ENCODE results near the gene CCT5.
A peak's percentile ranks its signal among the peaks of the same experiment; 100 is the strongest.

CCT5 gene

DNA sequence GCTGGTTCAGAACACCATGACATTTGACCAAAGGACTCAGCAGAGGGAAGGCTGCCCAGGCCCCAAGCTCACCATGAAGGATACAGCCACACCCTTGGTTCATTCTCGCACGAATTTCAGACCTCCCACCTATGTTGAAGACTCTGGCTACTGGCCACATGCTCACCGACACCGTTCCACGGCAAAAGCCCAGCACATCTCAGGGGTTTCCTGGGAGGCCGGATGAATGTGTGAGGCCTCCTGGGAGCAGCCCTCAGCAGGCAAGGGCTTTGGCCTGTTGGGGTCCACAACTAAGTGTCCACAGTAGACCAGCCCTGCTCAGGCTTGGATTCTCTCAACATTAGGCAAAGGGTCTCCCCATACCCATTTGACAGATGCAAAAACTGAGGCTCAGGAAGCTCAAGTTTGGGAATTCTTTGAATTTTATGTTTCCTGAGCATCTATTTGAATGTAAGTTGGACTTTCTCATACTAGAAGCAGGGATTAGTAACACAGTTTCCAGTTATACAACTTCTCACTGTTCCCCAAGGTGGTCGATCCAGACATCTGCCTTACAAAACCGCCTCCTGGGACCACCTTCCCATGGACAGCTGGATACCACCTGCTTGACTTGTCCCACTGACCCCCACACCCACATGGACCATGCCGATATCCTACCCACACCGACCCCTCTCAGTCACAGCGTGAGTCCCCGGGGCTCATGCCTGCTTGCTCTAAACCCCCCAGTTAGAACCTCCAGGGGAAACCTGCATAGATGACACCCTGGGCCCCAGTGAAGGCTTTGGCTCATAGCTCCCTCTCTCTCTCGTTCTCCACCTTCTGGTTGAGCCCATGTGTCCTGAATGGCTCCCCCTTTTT lies 27.9 kb downstream of the CCT5 start:
- Histone ChIP-seq H3K27ac (ENCODE audit: poor library complexity, severe bottlenecking) (no peak overlapping the region), H3K4me1 (ENCODE audit: insufficient read depth, poor library complexity, severe bottlenecking) (peaks cover 5% of the 10 kb centered on the region), H3K4me3 (ENCODE audit: severe bottlenecking) (no peak overlapping the region), H3K27me3 (ENCODE audit: insufficient read depth, poor library complexity, severe bottlenecking) (no peaks in the 10 kb centered on the region), H3K36me3 (ENCODE audit: low read depth) (no peaks in the 10 kb centered on the region), H3K9me3 (ENCODE audit: severe bottlenecking) (no peaks in the 10 kb centered on the region)
- ATAC-seq (ENCODE audit: low read depth) (no peak), DNase-seq (ENCODE audit: low spot score) (peak; percentile 54)
- TF ChIP-seq, protein P1, sequence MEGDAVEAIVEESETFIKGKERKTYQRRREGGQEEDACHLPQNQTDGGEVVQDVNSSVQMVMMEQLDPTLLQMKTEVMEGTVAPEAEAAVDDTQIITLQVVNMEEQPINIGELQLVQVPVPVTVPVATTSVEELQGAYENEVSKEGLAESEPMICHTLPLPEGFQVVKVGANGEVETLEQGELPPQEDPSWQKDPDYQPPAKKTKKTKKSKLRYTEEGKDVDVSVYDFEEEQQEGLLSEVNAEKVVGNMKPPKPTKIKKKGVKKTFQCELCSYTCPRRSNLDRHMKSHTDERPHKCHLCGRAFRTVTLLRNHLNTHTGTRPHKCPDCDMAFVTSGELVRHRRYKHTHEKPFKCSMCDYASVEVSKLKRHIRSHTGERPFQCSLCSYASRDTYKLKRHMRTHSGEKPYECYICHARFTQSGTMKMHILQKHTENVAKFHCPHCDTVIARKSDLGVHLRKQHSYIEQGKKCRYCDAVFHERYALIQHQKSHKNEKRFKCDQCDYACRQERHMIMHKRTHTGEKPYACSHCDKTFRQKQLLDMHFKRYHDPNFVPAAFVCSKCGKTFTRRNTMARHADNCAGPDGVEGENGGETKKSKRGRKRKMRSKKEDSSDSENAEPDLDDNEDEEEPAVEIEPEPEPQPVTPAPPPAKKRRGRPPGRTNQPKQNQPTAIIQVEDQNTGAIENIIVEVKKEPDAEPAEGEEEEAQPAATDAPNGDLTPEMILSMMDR (IDR thresholded peaks at IDR 0.05; ENCODE audit: poor library complexity, severe bottlenecking), result no peak

DNA sequence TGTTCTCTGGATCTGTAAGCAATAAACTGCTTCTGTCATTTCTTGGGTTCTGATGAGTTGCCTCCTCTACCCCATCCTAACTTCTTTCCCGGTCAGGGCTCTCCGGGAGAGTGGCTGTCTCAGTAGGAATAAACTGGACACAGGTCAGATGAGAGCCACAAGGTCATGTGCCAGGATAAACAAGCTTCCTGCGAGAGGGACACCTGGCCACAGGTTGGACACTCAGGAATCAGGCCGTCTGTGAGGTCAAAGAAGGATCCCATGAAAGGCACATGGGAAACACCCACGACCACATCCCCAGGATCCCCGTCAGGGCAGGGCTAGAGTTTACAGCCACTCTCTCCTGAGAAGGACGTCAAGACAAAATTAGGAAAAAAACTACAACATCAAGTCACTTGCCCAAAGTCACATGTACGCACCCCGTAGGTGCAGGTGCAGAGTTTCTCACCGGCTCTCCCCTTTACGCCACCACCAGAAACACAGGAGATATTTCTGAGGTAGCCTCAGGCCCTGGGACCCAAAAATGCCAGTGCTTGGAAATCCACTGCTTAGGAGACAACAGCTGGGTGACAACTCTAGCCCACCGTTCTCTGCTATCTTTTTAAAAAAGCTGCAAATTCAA lies 28.7 kb downstream of the CCT5 start:
- Histone ChIP-seq H3K4me1 (ENCODE audit: insufficient read depth, poor library complexity, severe bottlenecking) (peaks cover 5% of the 10 kb centered on the region), H3K27me3 (ENCODE audit: insufficient read depth, poor library complexity, severe bottlenecking) (no peaks in the 10 kb centered on the region), H3K36me3 (ENCODE audit: low read depth) (no peaks in the 10 kb centered on the region), H3K27ac (ENCODE audit: poor library complexity, severe bottlenecking) (no peak overlapping the region), H3K9me3 (ENCODE audit: severe bottlenecking) (no peaks in the 10 kb centered on the region), H3K4me3 (ENCODE audit: severe bottlenecking) (no peak overlapping the region)
- DNase-seq (ENCODE audit: low spot score) (peak; percentile 20), ATAC-seq (ENCODE audit: low read depth) (no peak)
- TF ChIP-seq, protein P1 (IDR thresholded peaks at IDR 0.05; ENCODE audit: poor library complexity, severe bottlenecking), result no peak

DNA sequence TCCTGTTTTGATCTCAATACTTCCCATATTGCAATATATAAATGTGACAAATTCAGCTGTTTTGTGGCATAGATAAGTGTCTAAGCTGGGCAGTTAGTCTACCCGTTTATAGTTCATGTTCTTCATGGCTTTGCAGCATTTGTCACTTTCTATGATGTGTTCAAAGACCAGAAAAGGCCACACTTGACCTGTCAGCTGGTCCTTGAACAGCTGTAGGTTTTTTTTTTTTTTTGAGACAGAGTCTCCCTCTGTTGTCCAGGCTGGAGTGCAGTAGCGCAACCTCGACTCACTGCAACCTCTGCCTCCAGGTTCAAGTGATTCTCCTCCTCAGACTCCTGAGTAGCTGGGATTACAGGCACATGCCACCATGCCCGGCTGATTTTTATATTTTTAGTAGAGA lies 29.2 kb downstream of the CCT5 start:
- TF ChIP-seq, protein P1 (IDR thresholded peaks at IDR 0.05; ENCODE audit: poor library complexity, severe bottlenecking), result no peak
- peak; percentile 0 for DNase-seq (ENCODE audit: low spot score)
- Histone ChIP-seq H3K36me3 (ENCODE audit: low read depth) (no peaks in the 10 kb centered on the region), H3K27me3 (ENCODE audit: insufficient read depth, poor library complexity, severe bottlenecking) (no peaks in the 10 kb centered on the region), H3K9me3 (ENCODE audit: severe bottlenecking) (no peaks in the 10 kb centered on the region), H3K4me1 (ENCODE audit: insufficient read depth, poor library complexity, severe bottlenecking) (peaks cover 5% of the 10 kb centered on the region), H3K4me3 (ENCODE audit: severe bottlenecking) (no peak overlapping the region), H3K27ac (ENCODE audit: poor library complexity, severe bottlenecking) (no peak overlapping the region)
- ATAC-seq (ENCODE audit: low read depth), result no peak

DNA sequence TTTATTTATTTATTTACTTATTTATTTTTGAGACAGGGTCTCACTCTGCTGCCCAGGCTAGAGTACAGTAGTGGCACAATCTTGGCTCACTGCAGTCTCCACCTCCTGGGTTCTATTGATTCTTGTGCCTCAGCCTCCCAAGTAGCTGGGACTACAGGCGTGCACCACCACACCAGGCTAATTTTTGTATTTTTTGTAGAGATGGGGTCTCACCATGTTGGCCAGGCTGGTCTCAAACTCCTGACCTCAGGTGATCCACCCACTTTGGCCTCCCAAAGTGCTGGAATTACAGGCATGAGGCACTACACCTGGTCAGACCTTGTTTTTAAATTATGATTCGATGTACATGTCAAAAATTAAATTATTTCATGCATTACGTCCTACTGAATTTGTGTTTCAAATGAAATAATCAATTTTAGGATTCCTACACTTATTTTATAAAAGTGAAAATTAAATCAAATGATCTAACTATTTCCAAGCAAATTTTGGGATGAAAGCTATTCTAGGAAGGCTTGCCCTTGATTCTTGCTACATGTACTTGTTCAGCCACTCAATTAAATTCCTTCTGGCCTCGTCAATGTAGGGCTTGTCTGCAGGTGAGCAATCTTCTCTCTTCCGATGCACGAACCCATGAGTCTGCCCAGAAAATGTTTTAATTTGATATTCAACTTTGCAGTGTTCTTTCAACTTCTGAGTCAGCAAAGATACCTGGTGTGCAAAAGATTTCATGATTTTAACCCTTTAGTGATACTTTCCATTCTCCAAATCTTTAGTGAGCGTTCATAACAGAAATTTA lies 30.0 kb downstream of the CCT5 start:
- peak overlapping the region; percentile 11 for H3K27ac ChIP-seq (ENCODE audit: poor library complexity, severe bottlenecking)
- ATAC-seq (ENCODE audit: low read depth), result peak; percentile 74
- no peaks in the 10 kb centered on the region for H3K27me3 ChIP-seq (ENCODE audit: insufficient read depth, poor library complexity, severe bottlenecking)
- peaks cover 5% of the 10 kb centered on the region for H3K4me1 ChIP-seq (ENCODE audit: insufficient read depth, poor library complexity, severe bottlenecking)
- no peaks in the 10 kb centered on the region for H3K9me3 ChIP-seq (ENCODE audit: severe bottlenecking)
- H3K36me3 ChIP-seq (ENCODE audit: low read depth), result no peaks in the 10 kb centered on the region
- H3K4me3 ChIP-seq (ENCODE audit: severe bottlenecking), result no peak overlapping the region
- TF ChIP-seq, protein P1 (IDR thresholded peaks at IDR 0.05; ENCODE audit: poor library complexity, severe bottlenecking), result no peak
- peak; percentile 8 for DNase-seq (ENCODE audit: low spot score)
